Memory B cell (primary cell): ENCODE data around the gene VWCE.

Source experiments
- ATAC-seq: fragments of 150-1000 bp; cut with Tn5 transposase; 2 replicates; pipeline ENCODE4 v1.10.0; 2021; ENCODE audit warnings: low read depth, mild to moderate bottlenecking, moderate library complexity
- DNase-seq, 2 donors: peaks; one replicate each; pipeline ENCODE4 v3.0.0; 2022; ENCODE audit warnings: low spot score in 2 of 2
- H3K27ac Mint-ChIP-seq: one replicate; pipeline ENCODE4 v1.8.0; 2022; ENCODE audit warnings: mild to moderate bottlenecking, moderate library complexity, mixed read lengths
- H3K27me3 Mint-ChIP-seq: one replicate; pipeline ENCODE4 v1.8.0; 2022; ENCODE audit warnings: mixed read lengths
- H3K36me3 Mint-ChIP-seq: one replicate; pipeline ENCODE4 v1.8.0; 2022; ENCODE audit warnings: mild to moderate bottlenecking, mixed read lengths
- H3K4me1 Mint-ChIP-seq: one replicate; pipeline ENCODE4 v1.8.0; 2022; ENCODE audit warnings: mixed read lengths
- H3K4me3 Mint-ChIP-seq: one replicate; pipeline ENCODE4 v1.8.0; 2022; ENCODE audit warnings: mild to moderate bottlenecking, moderate library complexity, mixed read lengths
- H3K9me3 Mint-ChIP-seq: one replicate; pipeline ENCODE4 v1.8.0; 2022; ENCODE audit warnings: mixed read lengths

The VWCE gene

DNA sequence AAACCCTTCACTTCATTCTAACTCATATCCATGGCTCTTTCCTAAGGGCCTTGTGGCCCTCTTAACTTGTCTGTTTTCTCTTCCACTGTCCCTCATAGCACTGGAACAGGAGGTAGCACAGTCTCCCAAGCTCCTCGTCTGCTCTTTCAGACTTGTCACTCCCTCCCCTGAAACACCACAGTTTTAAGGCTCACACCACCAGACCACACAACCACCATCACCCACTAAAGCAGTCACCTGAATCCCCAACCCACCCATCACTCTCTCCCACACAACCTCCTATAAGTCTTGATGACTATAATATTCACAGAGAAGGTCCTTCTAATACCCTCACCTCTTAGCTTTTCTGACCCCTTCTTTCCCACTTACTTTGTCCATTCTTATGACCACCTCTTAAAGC is 11.1 kb upstream of the VWCE start:
- Mint-ChIP-seq H3K36me3 (peaks cover 16% of the 10 kb centered on the region), H3K9me3 (no peaks in the 10 kb centered on the region), H3K4me3 (no peak overlapping the region), H3K4me1 (no peaks in the 10 kb centered on the region), H3K27ac (no peak overlapping the region), H3K27me3 (no peaks in the 10 kb centered on the region)
- DNase-seq = no peak
- ATAC-seq = no peak

DNA sequence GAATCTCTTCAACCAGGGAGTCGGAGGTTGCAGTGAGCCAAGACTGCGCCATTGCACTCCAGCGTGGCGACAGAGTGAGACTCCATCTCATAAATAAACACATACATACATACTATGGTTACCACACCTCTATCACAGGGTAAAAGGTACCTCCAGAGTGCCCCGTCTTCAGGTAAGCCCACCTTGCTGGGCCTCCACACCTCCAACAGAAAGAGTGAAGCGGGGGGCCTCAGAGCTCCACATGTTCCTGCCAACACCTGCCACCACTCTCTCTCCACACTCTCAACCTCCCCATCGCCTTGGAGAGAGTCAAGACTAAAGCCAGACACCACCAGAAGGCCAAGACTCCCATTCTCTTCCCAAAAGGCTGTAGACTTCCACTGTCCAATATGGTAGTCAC is 10.3 kb upstream of the VWCE start:
- Mint-ChIP-seq H3K36me3 (peaks cover 20% of the 10 kb centered on the region), H3K4me1 (no peaks in the 10 kb centered on the region), H3K27me3 (no peaks in the 10 kb centered on the region), H3K27ac (no peak overlapping the region), H3K4me3 (no peak overlapping the region), H3K9me3 (no peaks in the 10 kb centered on the region)
- no peak for ATAC-seq
- DNase-seq = no peak

DNA sequence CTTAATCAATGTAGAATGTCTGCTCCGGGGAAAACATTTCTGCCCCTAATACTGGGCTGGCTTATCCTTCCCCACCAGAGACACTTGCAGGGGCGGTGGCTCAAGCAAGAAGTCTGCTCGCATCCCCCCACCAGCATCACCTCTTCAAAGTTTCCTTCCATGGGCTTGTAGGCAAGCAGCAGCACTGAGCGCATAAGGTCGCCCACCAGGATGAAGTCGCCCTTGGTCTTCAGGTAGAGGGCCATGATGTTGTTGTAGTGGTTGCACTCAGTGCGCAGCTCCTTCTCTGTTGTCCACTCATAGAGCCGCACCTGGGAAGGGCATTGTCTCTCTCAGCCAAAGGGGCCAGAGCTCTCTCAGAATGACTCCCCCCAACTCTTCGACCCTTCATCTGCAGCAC is 8.6 kb upstream of the VWCE start:
- Mint-ChIP-seq H3K4me1 (no peaks in the 10 kb centered on the region), H3K4me3 (no peak overlapping the region), H3K9me3 (no peaks in the 10 kb centered on the region), H3K27me3 (no peaks in the 10 kb centered on the region), H3K36me3 (peaks cover 26% of the 10 kb centered on the region), H3K27ac (no peak overlapping the region)
- no peak for DNase-seq
- ATAC-seq = no peak

DNA sequence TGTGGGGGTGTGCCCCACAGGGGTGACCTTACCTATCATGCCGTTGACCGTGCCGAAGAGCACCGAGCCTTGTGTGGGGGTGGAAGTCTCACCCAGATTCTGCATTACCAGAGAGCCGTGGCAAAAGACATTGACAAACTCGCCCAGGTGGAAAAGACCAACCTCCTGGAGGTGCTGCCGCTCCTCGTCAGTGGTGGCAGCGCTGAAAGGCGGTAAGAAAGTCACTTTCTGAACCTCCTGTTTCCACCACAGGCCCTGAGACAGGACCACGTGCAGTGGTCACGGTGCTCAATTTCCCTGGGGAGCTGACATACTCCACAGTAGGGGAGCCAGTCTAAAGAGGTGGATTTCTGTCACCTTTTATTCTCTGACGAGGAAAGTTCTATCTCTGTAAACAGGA is 7.4 kb upstream of the VWCE start:
- no peak overlapping the region for H3K27ac Mint-ChIP-seq
- peaks cover 28% of the 10 kb centered on the region for H3K36me3 Mint-ChIP-seq
- DNase-seq (no peak), ATAC-seq (no peak)
- H3K4me1 Mint-ChIP-seq = no peaks in the 10 kb centered on the region
- no peak overlapping the region for H3K4me3 Mint-ChIP-seq
- no peaks in the 10 kb centered on the region for H3K9me3 Mint-ChIP-seq
- H3K27me3 Mint-ChIP-seq = no peaks in the 10 kb centered on the region

DNA sequence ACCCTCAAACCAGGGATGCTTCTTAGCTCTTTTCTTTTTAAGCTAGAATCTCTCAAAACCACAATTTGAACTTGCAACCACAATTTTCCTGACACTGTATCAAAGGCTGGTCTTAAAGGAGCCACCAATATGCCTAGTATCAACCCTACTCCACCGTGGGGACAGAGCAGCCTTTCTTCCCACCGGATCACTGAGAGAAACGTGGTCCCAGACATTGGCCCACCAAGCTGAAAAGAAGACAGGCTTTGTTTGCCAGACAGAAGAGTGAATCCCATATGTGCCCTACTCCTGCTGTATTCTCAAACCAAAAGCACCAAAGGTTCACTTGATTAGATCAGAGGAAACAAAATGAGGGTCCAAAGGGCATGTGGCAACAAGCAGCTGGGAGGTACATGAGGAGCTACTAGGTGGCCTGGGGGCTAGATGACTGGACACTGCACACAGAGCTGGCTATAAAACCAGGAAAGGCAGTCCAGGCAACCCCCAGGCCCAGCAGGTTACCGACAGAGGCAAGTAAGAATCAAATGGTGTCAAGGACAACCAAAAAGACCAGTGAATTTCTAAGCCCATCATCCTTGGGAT is 3.6 kb upstream of the VWCE start:
- ATAC-seq = no peak

DNA sequence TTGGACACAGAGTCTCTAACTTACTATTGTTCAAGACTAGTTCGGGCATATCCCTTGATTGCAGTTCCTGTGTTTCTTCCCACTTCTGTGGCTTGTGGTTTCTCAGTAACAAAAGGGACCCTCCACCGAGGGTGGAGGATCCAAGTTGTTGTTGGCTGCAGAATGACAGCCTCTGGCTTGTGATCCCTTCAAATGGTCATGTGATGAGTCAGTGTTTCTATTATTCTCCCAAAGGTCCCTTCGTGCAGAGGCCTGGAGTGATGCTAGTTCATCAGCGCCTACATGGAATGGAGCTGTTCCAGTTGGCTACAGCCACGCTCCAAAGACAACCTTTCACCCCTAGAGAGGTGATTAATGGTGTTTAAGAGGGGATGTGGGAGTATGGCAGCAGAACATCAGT is 2.6 kb upstream of the VWCE start:
- ATAC-seq (no peak), DNase-seq (no peak)
- Mint-ChIP-seq H3K9me3 (no peaks in the 10 kb centered on the region), H3K4me1 (peaks cover 3% of the 10 kb centered on the region), H3K27ac (no peak overlapping the region), H3K36me3 (peaks cover 21% of the 10 kb centered on the region), H3K4me3 (no peak overlapping the region), H3K27me3 (peaks cover 4% of the 10 kb centered on the region)

More for the DNA sequence above, 3.6 kb upstream of the VWCE start:
- H3K4me1 Mint-ChIP-seq = peaks cover 2% of the 10 kb centered on the region
- peaks cover 2% of the 10 kb centered on the region for H3K27me3 Mint-ChIP-seq
- no peak overlapping the region for H3K27ac Mint-ChIP-seq
- DNase-seq = no peak
- no peaks in the 10 kb centered on the region for H3K9me3 Mint-ChIP-seq
- H3K36me3 Mint-ChIP-seq = peaks cover 21% of the 10 kb centered on the region
- H3K4me3 Mint-ChIP-seq = no peak overlapping the region

DNA sequence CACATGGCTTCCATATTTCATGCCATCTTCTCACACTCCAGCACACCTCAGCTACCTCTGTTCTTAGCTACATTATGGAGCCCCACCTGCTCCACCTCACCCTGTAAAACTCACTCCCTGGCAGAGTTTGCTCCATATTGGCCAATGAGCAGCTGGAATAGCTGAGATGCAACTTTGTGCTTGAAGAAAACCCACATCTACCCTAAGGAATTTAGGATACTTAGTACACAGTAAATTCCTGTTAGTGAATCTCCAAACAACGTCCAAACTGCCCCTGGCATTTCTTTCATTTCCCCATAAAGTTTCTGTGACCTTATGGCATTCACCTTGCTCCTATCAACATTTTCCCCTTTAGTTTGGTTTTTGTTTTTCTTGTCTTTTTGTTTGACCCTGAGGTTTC is 2.2 kb upstream of the VWCE start:
- Mint-ChIP-seq H3K27ac (no peak overlapping the region), H3K9me3 (no peaks in the 10 kb centered on the region), H3K36me3 (peaks cover 21% of the 10 kb centered on the region), H3K27me3 (peaks cover 8% of the 10 kb centered on the region), H3K4me1 (peaks cover 3% of the 10 kb centered on the region), H3K4me3 (no peak overlapping the region)
- DNase-seq (no peak), ATAC-seq (no peak)

DNA sequence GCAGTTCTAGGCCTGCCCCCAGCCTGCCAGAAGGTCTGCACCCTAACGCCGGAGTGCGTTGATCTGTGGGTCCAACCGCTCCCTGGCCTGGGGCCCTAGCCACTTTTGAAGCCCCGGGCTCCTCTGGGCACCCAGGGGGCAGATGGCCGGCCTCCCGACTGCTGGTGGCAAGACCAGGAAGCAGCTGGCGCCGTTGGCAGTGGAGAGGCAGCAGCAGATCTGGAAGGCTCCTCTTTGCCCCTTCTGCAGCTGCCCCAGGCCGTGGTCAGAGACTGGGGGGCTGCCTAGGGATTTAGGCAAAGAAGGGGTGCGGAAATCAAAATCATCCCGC is 445 bp upstream of the VWCE start:
- DNase-seq = no peak
- peaks cover 12% of the 10 kb centered on the region for H3K36me3 Mint-ChIP-seq
- no peak for ATAC-seq
- H3K4me1 Mint-ChIP-seq = peaks cover 3% of the 10 kb centered on the region
- no peaks in the 10 kb centered on the region for H3K9me3 Mint-ChIP-seq
- peaks cover 8% of the 10 kb centered on the region for H3K27me3 Mint-ChIP-seq
- peak overlapping the region; percentile 30 for H3K4me3 Mint-ChIP-seq
- H3K27ac Mint-ChIP-seq = no peak overlapping the region

DNA sequence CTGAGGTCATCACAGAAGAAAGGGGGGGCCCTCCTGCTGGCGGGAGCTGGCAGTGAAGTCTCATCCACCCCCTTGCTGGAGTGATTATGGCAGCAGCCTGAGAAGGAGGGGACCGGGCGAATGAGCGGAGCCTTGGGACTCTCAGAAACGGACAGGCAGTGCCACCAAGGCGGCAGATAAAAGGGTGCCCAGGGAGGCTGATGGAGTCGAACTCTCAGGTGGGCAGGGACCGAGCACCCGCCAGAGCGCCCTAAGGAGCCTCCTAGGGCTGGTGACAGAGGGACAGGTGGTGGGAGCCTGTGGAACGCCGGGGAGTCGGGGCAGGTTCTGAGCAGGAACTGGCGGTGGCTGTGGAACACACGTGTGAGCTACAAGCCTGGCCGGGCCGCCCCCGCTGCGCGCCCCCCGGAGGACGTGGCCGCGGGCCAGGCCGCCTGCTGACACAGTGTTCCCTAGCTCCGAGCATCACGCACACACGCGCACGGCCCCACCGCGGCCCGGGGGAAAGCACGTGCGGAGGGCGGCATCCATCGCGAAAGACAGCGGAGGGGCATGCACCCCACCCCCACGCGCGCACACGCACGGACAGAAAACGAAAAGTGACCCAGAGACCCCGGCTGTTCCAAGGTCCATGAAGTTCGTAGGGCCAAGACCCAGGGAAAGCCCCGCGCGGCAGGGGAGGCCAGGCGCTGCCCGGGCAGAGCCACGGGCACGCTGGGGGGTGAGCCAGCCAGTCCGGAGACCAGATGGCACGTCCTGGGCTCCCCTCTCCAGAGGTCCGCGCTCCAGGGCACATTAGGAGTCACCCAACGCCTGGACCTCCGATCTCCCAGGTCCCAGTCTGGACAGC is 1.0 kb downstream of the VWCE start:
- DNase-seq (peak in 1 of 2 donors; percentile 8), ATAC-seq (peak; percentile 23)
- Mint-ChIP-seq H3K4me3 (peak overlapping the region; percentile 81), H3K27ac (no peak overlapping the region), H3K9me3 (no peaks in the 10 kb centered on the region), H3K4me1 (peaks cover 3% of the 10 kb centered on the region), H3K36me3 (peaks cover 5% of the 10 kb centered on the region), H3K27me3 (peaks cover 8% of the 10 kb centered on the region)

DNA sequence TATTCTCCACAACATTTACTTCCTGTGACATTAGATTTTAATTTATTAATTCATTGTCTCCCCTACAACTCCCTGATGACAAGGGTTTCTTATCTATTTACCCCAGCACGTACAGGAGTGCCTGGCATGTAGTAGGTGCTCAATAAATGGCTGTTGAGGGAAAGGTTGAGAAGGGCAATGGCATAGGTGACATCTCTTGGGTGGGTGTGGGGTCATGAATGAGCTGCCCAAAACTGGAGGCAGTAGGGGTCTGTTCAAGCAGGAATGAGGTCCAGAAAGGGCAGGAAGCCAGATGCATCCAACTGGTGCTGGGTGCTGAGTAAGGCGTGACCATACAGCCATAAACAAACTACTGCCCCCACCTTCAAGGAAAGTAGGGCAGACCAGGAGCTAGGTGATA is 2.8 kb downstream of the VWCE start:
- Mint-ChIP-seq H3K4me1 (peaks cover 3% of the 10 kb centered on the region), H3K27me3 (peaks cover 8% of the 10 kb centered on the region), H3K27ac (no peak overlapping the region), H3K36me3 (no peaks in the 10 kb centered on the region), H3K9me3 (no peaks in the 10 kb centered on the region), H3K4me3 (peak overlapping the region; percentile 9)
- ATAC-seq (no peak), DNase-seq (no peak)

DNA sequence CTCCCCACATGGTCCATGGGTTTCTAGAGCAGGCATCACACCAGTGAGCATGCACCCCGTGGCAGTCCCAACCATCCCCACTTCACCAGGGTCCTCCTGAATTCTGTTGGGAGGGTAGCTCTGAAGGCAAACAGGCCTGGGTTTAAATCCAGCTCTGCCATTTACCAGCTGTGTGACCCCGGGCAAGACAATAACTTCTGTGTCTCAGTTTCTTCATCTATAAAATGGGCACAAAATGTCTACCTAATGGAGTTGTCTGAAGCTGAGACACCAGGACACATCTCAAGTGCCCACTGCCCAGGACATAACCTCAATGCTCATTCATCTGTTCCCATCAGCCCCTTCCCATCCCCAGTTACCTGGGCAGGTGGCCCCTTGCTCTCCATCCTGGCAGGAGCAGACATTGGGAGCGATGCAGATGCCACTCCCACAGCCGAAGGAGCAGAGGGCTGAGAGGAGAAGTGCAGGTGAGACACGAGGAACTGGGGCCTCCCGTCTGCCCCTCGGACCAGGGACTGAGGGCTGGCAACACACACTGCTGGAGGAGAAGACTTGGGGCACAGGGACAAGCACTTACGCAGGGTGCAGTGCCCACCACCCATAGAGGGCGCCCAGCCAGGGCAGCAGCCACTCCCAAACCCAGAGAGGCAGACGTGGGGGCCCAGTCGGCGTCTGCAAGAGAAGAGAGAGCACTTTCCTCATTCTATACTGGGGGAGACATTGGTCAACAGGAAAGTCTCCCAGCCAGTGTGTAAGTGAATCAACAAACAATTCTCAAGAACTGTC is 4.0 kb downstream of the VWCE start:
- H3K4me3 Mint-ChIP-seq = no peak overlapping the region
- ATAC-seq = no peak
- peaks cover 3% of the 10 kb centered on the region for H3K4me1 Mint-ChIP-seq
- H3K36me3 Mint-ChIP-seq = no peaks in the 10 kb centered on the region
- DNase-seq = no peak
- no peaks in the 10 kb centered on the region for H3K9me3 Mint-ChIP-seq
- H3K27ac Mint-ChIP-seq = no peak overlapping the region
- peaks cover 8% of the 10 kb centered on the region for H3K27me3 Mint-ChIP-seq

DNA sequence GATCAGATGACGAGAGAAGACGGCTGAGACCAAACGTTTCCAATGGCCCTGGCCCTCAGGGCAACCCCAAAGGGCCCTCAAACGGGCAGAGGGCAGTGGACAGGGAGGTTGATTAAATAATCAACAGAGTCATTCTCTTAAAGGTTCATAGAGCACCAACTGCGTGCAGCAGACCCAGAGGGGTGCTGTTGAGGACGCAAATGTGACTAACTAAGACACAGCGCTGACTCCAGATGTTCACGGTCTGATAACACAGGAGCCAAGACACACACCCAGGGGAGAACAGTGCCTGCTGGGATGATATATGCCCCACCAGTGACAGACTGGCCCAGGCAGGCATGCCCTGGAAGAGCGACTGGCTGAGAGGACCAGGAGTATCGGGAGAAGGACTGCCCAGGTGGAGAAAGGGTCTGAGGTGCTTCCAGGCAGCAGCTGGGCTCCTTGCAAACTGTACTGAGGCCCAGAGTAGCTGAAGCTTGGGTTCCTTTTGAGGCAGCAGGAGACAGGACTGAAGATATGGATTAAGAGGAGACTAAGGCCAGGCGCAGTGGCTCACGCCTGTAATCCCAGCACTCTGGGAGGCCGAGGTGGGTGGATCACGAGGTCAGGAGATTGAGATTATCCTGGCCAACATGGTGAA is 7.7 kb downstream of the VWCE start:
- Mint-ChIP-seq H3K9me3 (peaks cover 2% of the 10 kb centered on the region), H3K4me1 (no peaks in the 10 kb centered on the region), H3K27ac (no peak overlapping the region), H3K36me3 (peaks cover 2% of the 10 kb centered on the region), H3K4me3 (no peak overlapping the region), H3K27me3 (peaks cover 2% of the 10 kb centered on the region)
- no peak for DNase-seq
- ATAC-seq = no peak

DNA sequence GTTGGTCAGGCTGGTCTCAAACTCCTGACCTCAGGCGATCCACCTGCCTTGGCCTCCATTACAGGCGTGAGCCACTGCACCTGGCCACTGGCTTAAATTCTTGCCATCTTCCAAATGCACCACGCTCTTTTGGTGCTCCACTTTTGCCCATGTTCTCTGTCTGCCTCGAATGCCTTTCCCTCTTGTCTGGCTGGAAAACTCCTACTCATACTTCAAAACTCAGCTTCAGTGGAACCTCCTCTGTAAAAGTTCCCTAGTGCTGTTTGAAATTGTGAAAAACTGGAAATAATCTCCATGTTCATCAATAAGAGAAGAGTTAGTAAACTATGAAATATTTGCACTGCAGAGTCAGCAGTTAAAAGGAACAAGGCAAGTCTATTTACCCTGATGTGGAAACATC is 11.5 kb downstream of the VWCE start:
- Mint-ChIP-seq H3K4me3 (no peak overlapping the region), H3K4me1 (no peaks in the 10 kb centered on the region), H3K36me3 (peaks cover 2% of the 10 kb centered on the region), H3K9me3 (peaks cover 2% of the 10 kb centered on the region), H3K27ac (no peak overlapping the region), H3K27me3 (no peaks in the 10 kb centered on the region)
- ATAC-seq = no peak
- DNase-seq = no peak

DNA sequence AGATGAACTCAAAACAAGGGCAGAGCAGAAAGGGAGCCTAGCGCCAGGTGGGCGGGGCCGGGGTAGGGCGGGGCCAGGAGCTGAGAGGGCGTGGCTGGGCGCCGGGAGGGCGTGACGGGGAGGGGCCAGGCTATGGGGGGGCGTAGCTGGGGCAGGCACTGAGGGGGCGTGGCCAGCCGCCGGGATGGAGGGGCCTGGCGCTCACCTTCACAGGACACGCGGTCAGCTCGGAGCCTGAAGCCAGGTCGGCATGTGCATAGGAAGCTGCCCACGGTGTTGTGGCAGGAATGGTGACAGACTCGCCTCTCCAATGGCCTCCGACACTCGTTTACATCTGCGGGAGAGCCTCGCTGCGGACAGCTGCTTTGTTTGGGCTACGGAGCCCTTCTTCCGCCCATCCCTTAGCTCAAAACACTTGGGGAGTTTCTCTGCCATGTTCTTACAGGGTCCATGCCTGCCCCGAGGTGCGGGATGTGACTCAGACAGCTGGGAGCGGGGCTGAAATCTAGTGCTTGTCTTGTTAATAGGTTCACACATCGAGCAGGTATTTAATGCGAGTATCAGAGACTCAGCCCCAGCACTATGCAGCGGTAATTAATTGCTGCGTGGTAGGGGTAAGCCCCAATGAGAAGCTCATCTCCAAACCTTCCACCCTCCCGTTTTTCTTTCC is 13.4 kb downstream of the VWCE start:
- Mint-ChIP-seq H3K27ac (no peak overlapping the region), H3K9me3 (peaks cover 2% of the 10 kb centered on the region), H3K4me1 (no peaks in the 10 kb centered on the region), H3K36me3 (peaks cover 2% of the 10 kb centered on the region), H3K4me3 (no peak overlapping the region), H3K27me3 (no peaks in the 10 kb centered on the region)
- DNase-seq (no peak), ATAC-seq (peak; percentile 56)
